ENCODE measurements around the gene ZDHHC11B.
"Not testable (repeated sequence)": the region's sequence is repeated elsewhere in the genome, so short reads cannot be mapped to it uniquely, and the experiment has no call there.

DNA sequence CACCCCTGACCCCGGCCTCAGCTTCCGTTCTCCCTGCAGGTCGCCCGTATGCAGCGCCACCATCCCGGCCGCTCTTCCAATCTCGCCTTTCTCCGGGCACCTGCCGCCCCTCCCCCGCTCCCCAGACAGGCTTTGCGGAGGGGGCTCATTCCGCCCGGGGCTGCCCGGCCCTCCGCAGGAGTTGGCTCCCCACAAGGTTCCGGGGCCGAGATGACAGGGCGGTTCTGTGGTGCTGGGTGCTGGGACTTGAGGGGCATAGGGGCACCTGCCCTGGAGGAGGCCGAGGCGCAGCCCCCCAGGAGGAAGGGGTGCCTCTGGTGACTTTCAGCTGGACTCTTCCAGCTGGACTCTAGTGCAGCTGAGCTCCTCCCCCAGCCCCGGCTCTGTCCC is 90.5 kb downstream of the ZDHHC11B start:
- TF ChIP-seq, protein P1, sequence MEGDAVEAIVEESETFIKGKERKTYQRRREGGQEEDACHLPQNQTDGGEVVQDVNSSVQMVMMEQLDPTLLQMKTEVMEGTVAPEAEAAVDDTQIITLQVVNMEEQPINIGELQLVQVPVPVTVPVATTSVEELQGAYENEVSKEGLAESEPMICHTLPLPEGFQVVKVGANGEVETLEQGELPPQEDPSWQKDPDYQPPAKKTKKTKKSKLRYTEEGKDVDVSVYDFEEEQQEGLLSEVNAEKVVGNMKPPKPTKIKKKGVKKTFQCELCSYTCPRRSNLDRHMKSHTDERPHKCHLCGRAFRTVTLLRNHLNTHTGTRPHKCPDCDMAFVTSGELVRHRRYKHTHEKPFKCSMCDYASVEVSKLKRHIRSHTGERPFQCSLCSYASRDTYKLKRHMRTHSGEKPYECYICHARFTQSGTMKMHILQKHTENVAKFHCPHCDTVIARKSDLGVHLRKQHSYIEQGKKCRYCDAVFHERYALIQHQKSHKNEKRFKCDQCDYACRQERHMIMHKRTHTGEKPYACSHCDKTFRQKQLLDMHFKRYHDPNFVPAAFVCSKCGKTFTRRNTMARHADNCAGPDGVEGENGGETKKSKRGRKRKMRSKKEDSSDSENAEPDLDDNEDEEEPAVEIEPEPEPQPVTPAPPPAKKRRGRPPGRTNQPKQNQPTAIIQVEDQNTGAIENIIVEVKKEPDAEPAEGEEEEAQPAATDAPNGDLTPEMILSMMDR (conservative IDR thresholded peaks at IDR 0.05; ENCODE audit: low read depth, low read length) = not testable (repeated sequence)
- not testable (repeated sequence) for TF ChIP-seq EZH2phosphoT487 (IDR thresholded peaks at IDR 0.05; ENCODE audit: borderline replicate concordance, low read length); EZH2 (IDR thresholded peaks at IDR 0.05; ENCODE audit: low read length, unreplicated experiment)
